Breast epithelium (tissue), 4 donors: ENCODE data around the gene LRRC36. TPM values are rescaled to one million over a fixed set of nuclear protein-coding genes. Genes with fewer than 3 reads are reported as not detected.

Source experiments
- DNase-seq, 2 donors: peaks; one replicate each; pipeline ENCODE4 v3.0.0-alpha.2; 2019; ENCODE audit warnings: low spot score in 2 of 2
- H3K27ac ChIP-seq, 2 donors: fragments of 200-600 bp; sonication (generic) in 1 of 2; one replicate each; pipeline ENCODE4 v1.5.1; 2016 to 2019; ENCODE audit warnings: mild to moderate bottlenecking in 1 of 2
- H3K27me3 ChIP-seq, 2 donors: fragments of 200-600 bp; sonication (generic) in 1 of 2; one replicate each; pipeline versions ENCODE4 v1.5.1 to v1.6.0; 2017 to 2019; ENCODE audit warnings: control low read depth in 1 of 2, mild to moderate bottlenecking in 1 of 2
- H3K36me3 ChIP-seq: fragments of 200-600 bp; one replicate; pipeline ENCODE4 v1.5.1; 2019
- H3K4me1 ChIP-seq, 2 donors: fragments of 200-600 bp; sonication (generic); one replicate each; pipeline ENCODE4 v1.5.1; 2016 to 2019; ENCODE audit warnings: control low read depth in 1 of 2
- H3K4me3 ChIP-seq, 3 donors: fragments of 200-600 bp; sonication (generic); 1 replicate in 2 of 3; 2 replicates in 1 of 3; pipeline ENCODE4 v1.5.1; 2016 to 2019; ENCODE audit warnings: mild to moderate bottlenecking in 3 of 3, moderate library complexity in 2 of 3
- H3K9me3 ChIP-seq, 2 donors: fragments of 200-600 bp; sonication (generic) in 1 of 2; one replicate each; pipeline ENCODE4 v1.5.1; 2016 to 2019; ENCODE audit warnings: control low read depth in 1 of 2
- CTCF ChIP-seq, 3 donors: fragments of 450-650 bp; IDR thresholded peaks; one replicate each; pipeline ENCODE4 v1.5.1; 2016 to 2017; ENCODE audit warnings: antibody characterized with exemption in 3 of 3, mild to moderate bottlenecking in 3 of 3, moderate library complexity in 3 of 3
- POLR2A ChIP-seq: fragments of 450-650 bp; IDR thresholded peaks from one replicate; pipeline ENCODE4 v1.6.1; 2016; ENCODE audit warnings: antibody characterized with exemption, mild to moderate bottlenecking, moderate library complexity
- POLR2AphosphoS5 ChIP-seq, 3 donors: sonication (generic); formaldehyde crosslinking; IDR thresholded peaks; one replicate each; pipeline ENCODE4 v1.6.1; 2017; ENCODE audit warnings: antibody characterized with exemption in 3 of 3
- intact Hi-C: fragments of 100-400 bp; cut with DNase I; formaldehyde crosslinking; loops from one replicate; pipeline ENCODE4 v1.15.1; 2023; ENCODE audit warnings: low total_unique reads
- total RNA-seq, 3 donors: library from RNA; depleted of rRNA; stranded (reverse); fragments of >200 nt; gene quantifications; one replicate each; pipeline ENCODE4 v1.1.0, GENCODE V29; 2016

LRRC36 gene
- total RNA-seq, 3 donors from 2014 or later = 0.16 to 3.3 (median 0.59) TPM

- TF ChIP-seq POLR2A (no peak), POLR2AphosphoS5 (IDR thresholded peaks at IDR 0.05) (no peak), CTCF (IDR thresholded peaks at IDR 0.05) (no peak)
- Histone ChIP-seq H3K9me3 (no peaks in the 10 kb centered on the region), H3K4me3 (no peak overlapping the region), H3K36me3 (no peaks in the 10 kb centered on the region), H3K4me1 (no peaks in the 10 kb centered on the region), H3K27me3 (no peaks in the 10 kb centered on the region), H3K27ac (no peak overlapping the region)
- intact Hi-C loops = loop anchor here (1.0 kb wide), 1 partner anchor 20 kb away; no protein-coding TSS in a partner anchor
- no peak for DNase-seq
These were observed 60.3 kb downstream of the LRRC36 start for GRCh38 chr16:67386861-67387455.

- no peak for DNase-seq
- TF ChIP-seq POLR2AphosphoS5 (IDR thresholded peaks at IDR 0.05) (no peak), POLR2A (no peak), CTCF (IDR thresholded peaks at IDR 0.05) (no peak)
- peaks cover 0 to 2% of the 10 kb centered on the region in 2 donors for H3K4me1 ChIP-seq
- intact Hi-C loops = no loop called here
- H3K36me3 ChIP-seq = no peaks in the 10 kb centered on the region
- H3K27me3 ChIP-seq = no peaks in the 10 kb centered on the region
- no peaks in the 10 kb centered on the region for H3K9me3 ChIP-seq
- H3K27ac ChIP-seq = no peak overlapping the region
- H3K4me3 ChIP-seq = no peak overlapping the region
These were observed 61.0 kb downstream of the LRRC36 start for GRCh38 chr16:67387479-67388079.

- Histone ChIP-seq H3K27ac (no peak overlapping the region), H3K4me3 (no peak overlapping the region), H3K4me1 (peaks cover 0 to 6% of the 10 kb centered on the region in 2 donors), H3K9me3 (no peaks in the 10 kb centered on the region), H3K36me3 (no peaks in the 10 kb centered on the region), H3K27me3 (no peaks in the 10 kb centered on the region)
- DNase-seq = no peak
- intact Hi-C loops = no loop called here
- TF ChIP-seq CTCF (IDR thresholded peaks at IDR 0.05) (no peak), POLR2AphosphoS5 (IDR thresholded peaks at IDR 0.05) (no peak), POLR2A (no peak)
These were observed 61.6 kb downstream of the LRRC36 start for GRCh38 chr16:67388191-67388590.

GRCh38 chr16:67388591-67388990 lies 62.0 kb downstream of the LRRC36 start:
- no peaks in the 10 kb centered on the region for H3K9me3 ChIP-seq
- intact Hi-C loops = no loop called here
- H3K36me3 ChIP-seq = no peaks in the 10 kb centered on the region
- H3K27ac ChIP-seq = no peak overlapping the region
- no peak overlapping the region for H3K4me3 ChIP-seq
- peaks cover 2 to 6% of the 10 kb centered on the region in 2 donors for H3K4me1 ChIP-seq
- no peaks in the 10 kb centered on the region for H3K27me3 ChIP-seq
- DNase-seq = no peak
- TF ChIP-seq POLR2A (no peak), POLR2AphosphoS5 (IDR thresholded peaks at IDR 0.05) (no peak), CTCF (IDR thresholded peaks at IDR 0.05) (no peak)

GRCh38 chr16:67389911-67390815 lies 63.5 kb downstream of the LRRC36 start:
- Histone ChIP-seq H3K27me3 (no peaks in the 10 kb centered on the region), H3K9me3 (no peaks in the 10 kb centered on the region), H3K36me3 (no peaks in the 10 kb centered on the region), H3K4me3 (no peak overlapping the region), H3K27ac (no peak overlapping the region), H3K4me1 (peaks cover 6 to 9% of the 10 kb centered on the region in 2 donors)
- TF ChIP-seq POLR2AphosphoS5 (IDR thresholded peaks at IDR 0.05) = no peak
- no peak for TF ChIP-seq CTCF (IDR thresholded peaks at IDR 0.05)
- no peak for TF ChIP-seq POLR2A
- intact Hi-C loops = no loop called here
- no peak for DNase-seq
